Measurements from ENCODE around the gene CMSS1. TPM values are rescaled to one million over a fixed set of nuclear protein-coding genes. Genes with fewer than 3 reads are reported as not detected.

The CMSS1 gene
- total RNA-seq, 1 experiment from 2014 or later, result 64.1 TPM

DNA sequence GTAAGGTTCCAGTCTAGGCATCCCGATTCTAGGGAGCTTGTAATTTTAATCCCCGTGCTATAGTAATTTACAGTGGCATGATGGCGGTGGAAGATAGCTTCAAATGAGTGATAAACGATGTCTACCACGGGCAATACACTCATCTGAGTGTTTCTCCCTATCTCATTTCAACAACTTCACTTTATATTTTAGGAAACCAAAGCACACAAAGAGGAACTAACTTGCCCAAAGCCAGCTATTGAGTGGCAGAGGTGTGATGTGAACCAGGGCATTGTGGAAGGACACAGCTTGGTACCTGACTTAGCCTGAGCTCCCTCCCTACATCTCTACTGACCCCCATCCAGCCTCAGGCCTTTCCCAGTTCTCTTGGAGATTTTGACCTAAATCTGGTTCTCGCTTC, 313.6 kb downstream of the CMSS1 start:
- Histone ChIP-seq H3K4me2 (ENCODE audit: low read length) (no peak overlapping the region), H3K9me3 (ENCODE audit: control insufficient read depth in 1 of 2, insufficient read depth in 1 of 2, low read depth in 1 of 2, low read length in 2 of 2) (no peaks in the 10 kb centered on the region), H3K27me3 (ENCODE audit: insufficient read depth, low read length) (no peaks in the 10 kb centered on the region), H3K4me3 (replicated peaks in 1 of 2; ENCODE audit: low read depth in 1 of 2, low read length in 2 of 2) (no peak overlapping the region), H4K20me1 (ENCODE audit: insufficient read depth) (no peaks in the 10 kb centered on the region), H2AFZ (ENCODE audit: low read depth, low read length, poor library complexity, severe bottlenecking) (no peak overlapping the region), H3K27ac (ENCODE audit: low read depth, low read length) (no peak overlapping the region), H3K79me2 (ENCODE audit: insufficient read depth, low read length) (no peaks in the 10 kb centered on the region), H3K4me1 (ENCODE audit: control insufficient read depth in 1 of 2, insufficient read depth in 2 of 2, low read length in 2 of 2) (no peaks in the 10 kb centered on the region), H3K36me3 (ENCODE audit: control insufficient read depth in 1 of 2, insufficient read depth in 2 of 2, low read length in 2 of 2) (no peaks in the 10 kb centered on the region), H3K9me2 (ENCODE audit: insufficient read depth) (no peaks in the 10 kb centered on the region), H3K9ac (ENCODE audit: low read length) (no peak overlapping the region)
- DNase-seq (ENCODE audit: low read depth, low spot score) (no peak), ATAC-seq (no peak)
- no TSS peak for BruUV-seq (replicated peaks)
- ChIA-PET RAD21 (ENCODE audit: low non-redundant PET in 1 of 2, low total read pairs in 2 of 2, uncharacterized antibody in 2 of 2, unreplicated experiment in 2 of 2) (no interaction called here), POLR2A (no interaction called here), CTCF (no interaction called here)
- TF ChIP-seq, protein P1, sequence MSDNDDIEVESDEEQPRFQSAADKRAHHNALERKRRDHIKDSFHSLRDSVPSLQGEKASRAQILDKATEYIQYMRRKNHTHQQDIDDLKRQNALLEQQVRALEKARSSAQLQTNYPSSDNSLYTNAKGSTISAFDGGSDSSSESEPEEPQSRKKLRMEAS (IDR thresholded peaks at IDR 0.05), result no peak
- no peak for TF ChIP-seq SRF (IDR thresholded peaks at IDR 0.05; ENCODE audit: low read depth)
- TF ChIP-seq, protein P2, sequence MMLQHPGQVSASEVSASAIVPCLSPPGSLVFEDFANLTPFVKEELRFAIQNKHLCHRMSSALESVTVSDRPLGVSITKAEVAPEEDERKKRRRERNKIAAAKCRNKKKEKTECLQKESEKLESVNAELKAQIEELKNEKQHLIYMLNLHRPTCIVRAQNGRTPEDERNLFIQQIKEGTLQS (IDR thresholded peaks at IDR 0.05), result no peak
- intact Hi-C loops (cut with micrococcal nuclease), result no loop called here

DNA sequence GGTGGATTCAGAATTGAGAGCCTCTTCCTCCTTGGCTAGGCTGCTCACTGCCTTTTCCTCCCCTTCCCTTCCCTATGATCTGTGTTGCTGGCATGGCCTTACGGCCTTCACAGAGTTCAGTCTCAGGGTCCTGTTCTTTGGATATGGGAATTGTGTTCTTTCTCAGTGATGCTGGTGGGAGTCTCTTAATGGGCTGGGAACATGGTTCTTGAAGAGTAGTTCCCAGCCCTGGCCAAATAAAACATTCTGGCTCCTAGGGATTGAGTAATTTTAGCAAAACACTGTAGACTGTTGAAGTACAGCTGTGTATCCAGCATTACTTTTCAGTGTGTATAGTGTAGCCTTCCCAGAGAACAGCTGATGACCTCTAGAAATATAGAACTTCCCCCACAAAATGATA, 319.3 kb downstream of the CMSS1 start:
- H3K4me3 ChIP-seq (replicated peaks in 1 of 2; ENCODE audit: low read depth in 1 of 2, low read length in 2 of 2), result no peak overlapping the region
- TF ChIP-seq YY1 (IDR thresholded peaks at IDR 0.05; ENCODE audit: extremely low read depth, insufficient replicate concordance, low read depth, low read length) (no peak), EZH2phosphoT487 (IDR thresholded peaks at IDR 0.05; ENCODE audit: borderline replicate concordance) (no peak), EGR1 (IDR thresholded peaks at IDR 0.05; ENCODE audit: low read depth) (no peak), POLR2AphosphoS5 (IDR thresholded peaks at IDR 0.05; ENCODE audit: low read depth, low read length) (no peak), POLR2A (IDR thresholded peaks at IDR 0.05; ENCODE audit: borderline replicate concordance, extremely low read depth, insufficient read depth, insufficient read length) (no peak), CEBPB (IDR thresholded peaks at IDR 0.05; ENCODE audit: low read depth) (no peak), CBX3 (IDR thresholded peaks at IDR 0.05; ENCODE audit: low read depth) (no peak), ELF1 (IDR thresholded peaks at IDR 0.05; ENCODE audit: borderline replicate concordance, low read depth) (no peak)
- TF ChIP-seq, protein P3, sequence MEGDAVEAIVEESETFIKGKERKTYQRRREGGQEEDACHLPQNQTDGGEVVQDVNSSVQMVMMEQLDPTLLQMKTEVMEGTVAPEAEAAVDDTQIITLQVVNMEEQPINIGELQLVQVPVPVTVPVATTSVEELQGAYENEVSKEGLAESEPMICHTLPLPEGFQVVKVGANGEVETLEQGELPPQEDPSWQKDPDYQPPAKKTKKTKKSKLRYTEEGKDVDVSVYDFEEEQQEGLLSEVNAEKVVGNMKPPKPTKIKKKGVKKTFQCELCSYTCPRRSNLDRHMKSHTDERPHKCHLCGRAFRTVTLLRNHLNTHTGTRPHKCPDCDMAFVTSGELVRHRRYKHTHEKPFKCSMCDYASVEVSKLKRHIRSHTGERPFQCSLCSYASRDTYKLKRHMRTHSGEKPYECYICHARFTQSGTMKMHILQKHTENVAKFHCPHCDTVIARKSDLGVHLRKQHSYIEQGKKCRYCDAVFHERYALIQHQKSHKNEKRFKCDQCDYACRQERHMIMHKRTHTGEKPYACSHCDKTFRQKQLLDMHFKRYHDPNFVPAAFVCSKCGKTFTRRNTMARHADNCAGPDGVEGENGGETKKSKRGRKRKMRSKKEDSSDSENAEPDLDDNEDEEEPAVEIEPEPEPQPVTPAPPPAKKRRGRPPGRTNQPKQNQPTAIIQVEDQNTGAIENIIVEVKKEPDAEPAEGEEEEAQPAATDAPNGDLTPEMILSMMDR (IDR thresholded peaks at IDR 0.05 in 2 of 3, conservative IDR thresholded peaks at IDR 0.05 in 1 of 3; ENCODE audit: borderline replicate concordance in 1 of 3, insufficient read depth in 1 of 3, low read depth in 2 of 3, low read length in 2 of 3), result no peak
- TF ChIP-seq, protein P2 (IDR thresholded peaks at IDR 0.05), result no peak
- H2AFZ ChIP-seq (ENCODE audit: low read depth, low read length, poor library complexity, severe bottlenecking), result no peak overlapping the region
- RAD21 ChIA-PET (ENCODE audit: low non-redundant PET in 1 of 2, low total read pairs in 2 of 2, uncharacterized antibody in 2 of 2, unreplicated experiment in 2 of 2), result no interaction called here
- no peak overlapping the region for H3K27ac ChIP-seq (ENCODE audit: low read depth, low read length)
- no peak overlapping the region for H3K4me2 ChIP-seq (ENCODE audit: low read length)
- H3K36me3 ChIP-seq (ENCODE audit: control insufficient read depth in 1 of 2, insufficient read depth in 2 of 2, low read length in 2 of 2), result no peaks in the 10 kb centered on the region
- H4K20me1 ChIP-seq (ENCODE audit: insufficient read depth), result no peaks in the 10 kb centered on the region
- no peak overlapping the region for H3K9ac ChIP-seq (ENCODE audit: low read length)
- CTCF ChIA-PET, result no interaction called here
- H3K9me3 ChIP-seq (ENCODE audit: control insufficient read depth in 1 of 2, insufficient read depth in 1 of 2, low read depth in 1 of 2, low read length in 2 of 2), result no peaks in the 10 kb centered on the region
- no peaks in the 10 kb centered on the region for H3K27me3 ChIP-seq (ENCODE audit: insufficient read depth, low read length)
- BruUV-seq (replicated peaks), result no TSS peak
- intact Hi-C loops (cut with micrococcal nuclease), result no loop called here
- no peaks in the 10 kb centered on the region for H3K9me2 ChIP-seq (ENCODE audit: insufficient read depth)
- ATAC-seq (no peak), DNase-seq (ENCODE audit: low read depth, low spot score) (no peak)
- no peaks in the 10 kb centered on the region for H3K79me2 ChIP-seq (ENCODE audit: insufficient read depth, low read length)
- H3K4me1 ChIP-seq (ENCODE audit: control insufficient read depth in 1 of 2, insufficient read depth in 2 of 2, low read length in 2 of 2), result no peaks in the 10 kb centered on the region
- POLR2A ChIA-PET, result no interaction called here
